DMS53 (cell line): ENCODE measurements around the gene FCAR.
"Not testable (repeated sequence)": the region's sequence is repeated elsewhere in the genome, so short reads cannot be mapped to it uniquely, and the experiment has no call there.

ENCODE experiments used
- DNase-seq: peaks from one replicate; lab custom pipeline; 2025; lab: John Stamatoyannopoulos, UW

Gene FCAR

DNA sequence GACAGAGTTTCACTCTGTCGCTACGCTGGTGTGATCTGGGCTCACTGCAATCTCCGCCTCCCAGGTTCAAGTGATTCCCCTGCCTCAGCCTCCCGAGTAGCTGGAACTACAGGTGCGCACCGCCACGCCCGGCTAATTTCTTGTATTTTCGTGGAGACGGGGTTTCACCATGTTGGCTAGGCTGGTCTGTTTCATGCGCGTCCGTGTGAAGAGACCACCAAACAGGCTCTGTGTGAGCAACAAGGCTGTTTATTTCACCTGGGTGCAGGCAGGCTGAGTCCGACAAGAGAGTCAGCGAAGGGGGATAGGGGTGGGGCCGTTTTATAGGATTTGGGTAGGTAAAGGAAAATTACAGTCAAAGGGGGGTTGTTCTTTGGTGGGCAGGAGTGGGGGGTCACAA lies 20.1 kb downstream of the FCAR start:
- not testable (repeated sequence) for DNase-seq

DNA sequence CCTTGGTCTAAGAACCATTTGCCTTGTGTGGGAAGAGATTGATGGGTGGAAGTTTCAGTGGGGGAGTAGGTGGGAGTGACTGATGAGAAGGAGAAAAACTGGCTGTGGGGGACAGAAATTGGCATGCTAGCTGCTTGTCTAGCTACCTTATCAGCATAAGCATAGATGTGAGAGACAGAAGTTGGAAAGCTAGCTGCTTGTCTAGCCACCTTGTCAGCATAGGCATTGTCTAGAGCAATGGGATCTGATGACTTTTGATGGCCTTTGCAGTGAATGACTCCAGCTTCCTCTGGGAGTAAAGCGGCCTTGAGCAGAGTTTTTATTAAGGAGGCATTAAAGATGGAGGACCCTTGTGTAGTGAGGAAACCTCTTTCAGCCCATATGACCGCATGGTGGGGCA lies 22.0 kb downstream of the FCAR start:
- DNase-seq, result no peak

DNA sequence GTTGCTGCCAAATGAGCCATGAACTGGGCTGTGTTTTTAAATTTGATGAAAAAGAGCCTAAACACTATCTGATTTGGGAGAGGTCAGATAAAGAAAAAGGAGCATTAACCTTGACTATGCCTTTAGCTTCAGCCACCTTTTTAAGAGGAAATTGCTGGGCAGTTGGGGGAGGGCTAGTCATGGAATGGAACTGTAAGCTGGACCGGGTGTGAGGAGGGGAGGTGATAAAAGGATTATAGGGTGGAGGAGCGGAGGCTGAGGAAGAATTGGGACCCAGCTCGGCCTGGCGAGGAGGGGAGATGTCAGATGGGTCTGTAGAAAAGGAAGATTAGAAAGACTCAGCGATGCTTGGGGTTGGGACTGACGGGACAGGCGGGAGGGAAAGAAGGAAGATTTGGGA lies 24.6 kb downstream of the FCAR start:
- DNase-seq, result not testable (repeated sequence)

DNA sequence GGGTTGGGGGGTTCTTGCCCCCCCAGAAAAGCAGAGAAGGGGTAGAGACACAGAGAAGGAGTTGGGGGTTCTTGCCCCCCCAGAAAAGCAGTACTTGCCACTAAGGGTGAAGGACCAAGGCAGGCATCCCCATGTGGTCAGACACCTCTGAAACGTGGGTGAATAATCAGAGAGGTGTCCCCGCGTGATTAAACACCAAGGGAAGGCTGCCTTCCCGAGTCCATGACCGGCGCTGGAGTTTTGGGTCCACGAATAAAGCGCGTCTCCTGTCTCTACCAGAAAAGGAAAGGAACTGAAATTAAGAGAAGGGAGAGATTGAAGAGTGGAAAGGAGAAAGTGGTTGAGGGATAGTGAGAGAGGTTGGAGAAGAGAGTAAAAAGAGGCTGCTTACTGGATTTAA lies 25.6 kb downstream of the FCAR start:
- DNase-seq, result not testable (repeated sequence)

DNA sequence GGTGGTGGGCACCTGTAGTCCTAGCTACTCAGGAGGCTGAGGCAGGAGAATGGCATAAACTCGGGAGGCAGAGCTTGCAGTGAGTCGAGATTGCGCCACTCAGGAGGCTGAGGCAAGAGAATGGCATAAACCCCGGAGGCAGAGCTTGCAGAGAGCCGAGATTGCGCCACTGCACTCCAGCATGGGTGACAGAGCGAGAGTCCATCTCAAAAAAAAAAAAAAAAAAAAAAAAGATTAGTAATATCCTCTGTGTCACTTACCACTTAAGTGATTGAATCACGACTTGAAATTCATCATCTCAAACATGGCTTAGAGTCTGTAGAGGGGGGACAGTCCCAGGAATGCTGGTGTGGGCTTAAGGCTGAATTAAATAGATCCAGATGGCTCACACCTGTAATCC lies 27.1 kb downstream of the FCAR start:
- DNase-seq, result not testable (repeated sequence)

DNA sequence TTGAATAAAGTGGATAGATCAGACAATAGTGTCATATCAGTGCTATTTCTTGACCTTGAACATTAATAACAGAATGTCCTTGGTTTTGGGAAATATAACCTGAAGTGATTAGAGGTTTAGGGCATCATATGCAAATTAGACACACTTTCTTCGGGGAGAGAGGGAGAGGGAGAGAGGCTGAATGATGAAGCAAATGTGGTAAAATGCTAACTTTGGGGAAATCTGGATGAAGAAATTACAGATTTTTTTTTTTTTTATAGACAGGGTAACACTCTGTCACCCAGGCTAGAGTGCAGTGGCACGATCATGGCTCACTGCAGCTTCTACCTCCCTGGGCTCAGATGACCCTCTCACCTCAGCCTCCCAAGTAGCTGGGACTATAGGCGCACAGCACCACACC lies 28.0 kb downstream of the FCAR start:
- DNase-seq, result no peak

DNA sequence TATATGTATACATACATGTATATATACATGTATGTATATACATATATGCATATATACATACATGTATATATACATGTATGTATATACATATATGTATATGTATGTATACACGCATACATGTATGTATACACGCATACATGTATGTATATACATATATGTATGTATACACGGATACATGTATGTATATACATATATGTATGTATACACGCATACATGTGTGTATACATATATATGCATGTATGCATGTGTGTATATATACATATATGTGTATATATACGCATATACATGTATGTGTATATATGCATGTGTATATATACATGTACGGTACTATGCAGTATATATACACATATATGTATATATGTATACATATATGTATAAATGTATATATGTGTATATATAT lies 29.3 kb downstream of the FCAR start:
- DNase-seq, result no peak

DNA sequence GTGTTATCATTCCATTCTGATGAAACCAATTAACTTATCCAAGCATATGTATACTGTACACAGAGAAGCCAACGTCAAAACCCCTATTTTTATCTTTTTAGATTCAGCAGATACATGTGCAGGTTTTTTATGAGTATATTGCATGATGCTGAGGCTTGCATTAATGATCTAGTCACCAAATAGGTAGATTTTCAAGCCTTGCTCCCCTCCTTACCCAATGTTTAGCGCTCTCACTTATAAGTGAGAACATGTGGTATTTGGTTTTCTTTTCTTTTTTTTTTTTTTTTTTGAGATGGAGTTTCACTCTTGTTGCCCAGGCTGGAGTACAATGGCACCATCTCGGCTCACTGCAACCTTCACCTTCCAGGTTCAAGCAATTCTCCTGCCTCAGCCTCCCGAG lies 30.2 kb downstream of the FCAR start:
- not testable (repeated sequence) for DNase-seq

DNA sequence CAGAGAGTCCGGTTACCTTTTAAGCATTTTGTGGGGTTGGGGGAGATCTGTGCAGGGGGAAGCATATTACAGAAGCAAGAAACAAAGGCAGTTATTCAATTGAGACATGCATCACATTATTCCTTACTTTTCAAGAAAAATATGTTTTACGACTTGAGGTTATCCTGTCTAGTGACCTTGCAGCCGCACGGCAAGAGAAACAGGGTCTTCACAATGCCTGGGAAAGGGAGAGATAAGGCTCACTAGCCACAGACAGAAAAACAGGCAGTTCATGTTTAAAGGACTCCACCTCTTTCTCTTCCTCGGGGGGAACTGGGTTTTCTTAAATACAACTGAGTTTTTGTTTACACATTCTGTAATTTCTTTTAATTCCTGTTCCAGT lies 31.4 kb downstream of the FCAR start:
- DNase-seq, result no peak

DNA sequence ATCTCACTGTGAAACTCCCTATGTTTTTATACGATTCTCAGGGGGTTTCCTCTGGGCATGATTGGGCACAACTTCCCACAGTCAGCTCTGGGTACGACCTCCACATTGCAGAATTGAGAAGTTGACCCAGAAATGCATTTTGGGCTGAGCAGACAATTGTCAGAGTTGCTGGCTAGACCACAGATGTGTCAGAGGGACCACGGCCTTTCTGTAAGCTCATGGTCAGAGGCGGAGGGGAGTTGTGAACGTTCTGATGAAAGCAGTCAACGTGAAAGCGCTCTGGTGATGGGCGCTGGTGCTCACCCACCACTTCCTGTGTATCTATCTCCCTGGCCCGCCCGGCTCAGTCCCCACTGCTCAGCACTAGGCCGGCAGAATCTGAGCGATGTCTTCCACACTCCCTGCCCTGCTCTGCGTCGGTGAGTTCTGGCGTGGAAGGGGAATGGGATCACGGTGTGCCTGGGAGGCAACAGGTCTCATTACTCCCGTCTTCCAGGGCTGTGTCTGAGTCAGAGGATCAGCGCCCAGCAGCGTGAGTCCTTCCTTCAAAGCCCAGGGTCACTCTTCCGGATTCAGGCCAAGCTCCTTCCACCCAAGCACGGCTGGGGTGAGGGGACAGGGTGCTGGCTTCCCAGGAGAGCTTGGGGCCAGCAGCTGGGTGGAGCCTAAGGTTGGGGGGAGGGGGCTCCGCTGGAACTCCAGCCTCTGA lies 31.9 kb downstream of the FCAR start, which contains the start of gene NCR1:
NCR1 (plus strand) TSS at position 346 of the 709 bp plus-strand sequence; CDS start at position 386, 40 bp downstream.
- no peak for DNase-seq

DNA sequence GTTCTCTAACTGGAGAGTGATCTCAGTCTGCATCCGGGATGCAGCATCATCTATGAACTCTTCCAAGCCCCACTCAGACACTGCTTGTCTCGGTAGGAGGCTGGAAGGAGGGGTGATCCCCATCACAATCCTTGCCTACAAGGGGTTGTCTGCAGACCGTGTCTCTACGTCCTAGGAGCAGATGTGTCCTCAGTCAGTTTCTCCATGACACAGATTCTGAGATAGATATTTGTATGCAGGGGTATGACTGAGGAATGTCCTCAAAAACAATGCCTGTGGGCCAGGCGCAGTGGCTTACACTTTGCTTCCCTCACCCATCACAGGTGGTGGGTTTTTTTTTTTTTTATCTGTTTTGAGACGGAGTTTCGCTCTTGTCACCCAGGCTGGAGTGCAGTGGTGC lies 32.8 kb downstream of the FCAR start:
- DNase-seq, result no peak

DNA sequence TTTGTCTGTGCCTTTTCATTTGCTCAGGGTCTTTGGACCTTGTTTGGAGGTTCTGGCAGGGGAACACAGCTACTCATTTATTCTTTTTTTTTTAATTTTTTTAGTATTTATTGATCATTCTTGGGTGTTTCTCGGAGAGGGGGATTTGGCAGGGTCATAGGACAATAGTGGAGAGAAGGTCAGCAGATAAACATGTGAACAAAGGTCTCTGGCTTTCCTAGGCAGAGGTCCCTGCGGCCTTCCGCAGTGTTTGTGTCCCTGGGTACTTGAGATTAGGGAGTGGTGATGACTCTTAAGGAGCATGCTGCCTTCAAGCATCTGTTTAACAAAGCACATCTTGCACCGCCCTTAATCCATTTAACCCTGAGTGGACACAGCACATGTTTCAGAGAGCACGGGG lies 33.9 kb downstream of the FCAR start:
- not testable (repeated sequence) for DNase-seq

DNA sequence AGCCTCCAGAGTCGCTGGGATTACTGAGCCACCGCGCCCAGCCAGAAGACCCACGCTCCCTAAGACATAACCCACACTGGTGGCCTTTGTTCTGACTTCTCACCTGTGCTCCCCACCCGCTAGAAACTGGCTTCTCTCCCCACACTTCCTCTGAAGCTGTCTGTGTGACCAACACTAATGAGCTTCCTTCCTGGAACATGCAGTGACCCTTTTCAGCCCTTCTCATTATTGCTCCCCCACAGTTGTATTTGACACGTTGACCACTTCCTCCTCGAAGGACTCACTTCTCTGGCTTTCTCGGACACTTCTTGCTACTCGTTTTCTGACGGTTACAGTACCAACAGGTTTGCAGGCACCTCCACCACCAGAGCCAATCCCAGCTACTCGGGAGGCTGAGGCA lies 42.8 kb downstream of the FCAR start:
- DNase-seq, result no peak

DNA sequence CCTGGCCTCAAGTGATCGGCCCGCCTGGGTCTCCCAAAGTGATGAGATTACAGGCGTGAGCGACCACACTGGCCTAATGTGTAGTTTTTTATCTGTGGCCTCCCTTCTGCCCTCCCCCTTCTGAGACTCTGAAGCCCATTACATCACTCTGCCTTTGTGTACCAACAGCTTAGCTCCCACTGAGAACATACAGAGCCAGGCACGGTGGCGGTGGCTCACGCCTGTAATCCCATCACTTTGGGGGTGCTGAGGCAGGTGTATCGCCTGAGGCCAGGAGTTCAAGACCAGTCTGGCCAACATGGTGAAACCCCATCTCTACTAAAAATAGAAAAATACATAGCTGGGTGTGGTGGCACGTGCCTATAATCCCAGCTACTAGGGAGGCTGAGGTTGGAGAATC lies 44.5 kb downstream of the FCAR start:
- no peak for DNase-seq

DNA sequence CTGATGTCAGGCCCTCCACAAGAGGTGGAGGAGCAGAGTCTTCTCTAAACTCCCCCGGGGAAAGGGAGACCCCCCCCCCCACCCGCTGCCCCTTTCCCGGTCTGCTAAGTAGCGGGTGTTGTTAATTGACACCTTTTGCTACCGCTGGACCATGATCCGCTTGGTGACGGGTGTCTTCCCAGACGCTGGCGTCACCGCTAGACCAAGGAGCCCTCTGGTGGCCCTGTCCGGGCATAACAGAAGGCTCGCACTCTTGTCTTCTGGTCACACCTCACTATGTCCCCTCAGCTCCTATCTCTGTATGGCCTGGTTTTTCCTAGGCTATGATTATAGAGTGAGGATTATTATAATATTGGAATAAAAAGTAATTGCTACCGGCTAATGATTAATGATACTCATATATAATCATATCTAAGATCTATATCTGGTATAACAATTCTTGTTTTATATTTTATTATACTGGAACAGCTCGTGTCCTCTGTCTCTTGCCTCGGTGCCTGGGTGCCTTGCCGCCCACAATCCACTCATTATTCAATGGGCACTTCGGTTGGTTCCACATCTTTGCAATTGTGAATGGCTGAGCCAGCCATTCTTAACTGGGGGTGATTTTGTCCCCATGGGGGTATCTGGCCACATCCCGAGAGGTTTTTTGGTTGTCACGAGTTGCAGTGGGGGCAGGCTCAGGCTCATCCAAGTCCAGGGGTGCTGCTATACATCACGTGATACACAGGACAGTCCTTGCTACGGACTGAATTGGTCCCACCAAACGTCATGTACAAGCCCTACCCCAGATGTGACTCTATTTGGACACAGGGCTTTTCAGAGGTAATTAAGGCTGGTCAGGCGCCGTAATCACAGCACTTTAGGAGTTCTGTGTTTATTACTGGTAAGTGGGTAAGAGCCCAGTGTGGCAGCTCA lies 45.9 kb downstream of the FCAR start:
- DNase-seq, result peak; percentile 21

DNA sequence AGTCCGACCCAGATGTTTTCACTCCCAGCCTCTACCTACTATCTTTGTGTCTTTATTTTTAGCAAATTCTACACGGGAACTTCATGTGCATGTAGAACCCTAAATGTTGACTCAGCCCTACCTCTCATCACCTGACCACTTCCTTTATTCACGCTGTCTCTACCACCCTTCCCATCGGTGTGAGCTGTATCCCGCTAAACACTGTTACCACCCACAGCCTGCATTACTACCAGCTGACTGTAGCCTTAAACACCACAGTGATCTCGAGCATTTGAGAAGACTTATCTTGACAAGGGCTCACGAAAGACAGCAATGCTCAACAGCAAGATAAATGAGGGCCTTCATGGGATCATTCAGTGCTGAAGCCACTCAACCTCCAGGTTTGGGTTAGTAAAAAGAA lies 47.0 kb downstream of the FCAR start:
- no peak for DNase-seq

DNA sequence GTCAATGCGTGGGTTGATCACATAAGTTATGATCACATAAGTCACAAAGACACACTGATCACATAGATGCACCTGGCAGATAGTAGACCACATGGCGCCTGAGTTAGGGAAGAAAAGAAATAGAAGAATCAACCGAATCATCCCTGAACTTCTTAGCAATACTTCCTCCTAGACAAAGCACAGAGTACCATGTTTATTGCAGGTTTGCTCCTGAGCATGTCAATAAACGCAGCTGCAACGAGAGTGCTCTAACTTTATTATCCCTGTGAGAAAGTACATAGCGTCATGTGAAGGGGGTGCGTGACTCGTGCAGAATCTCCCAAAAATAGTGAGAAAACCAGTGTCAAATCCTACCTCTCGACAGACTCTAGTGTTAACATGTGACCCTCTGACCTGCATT lies 49.2 kb downstream of the FCAR start:
- no peak for DNase-seq

DNA sequence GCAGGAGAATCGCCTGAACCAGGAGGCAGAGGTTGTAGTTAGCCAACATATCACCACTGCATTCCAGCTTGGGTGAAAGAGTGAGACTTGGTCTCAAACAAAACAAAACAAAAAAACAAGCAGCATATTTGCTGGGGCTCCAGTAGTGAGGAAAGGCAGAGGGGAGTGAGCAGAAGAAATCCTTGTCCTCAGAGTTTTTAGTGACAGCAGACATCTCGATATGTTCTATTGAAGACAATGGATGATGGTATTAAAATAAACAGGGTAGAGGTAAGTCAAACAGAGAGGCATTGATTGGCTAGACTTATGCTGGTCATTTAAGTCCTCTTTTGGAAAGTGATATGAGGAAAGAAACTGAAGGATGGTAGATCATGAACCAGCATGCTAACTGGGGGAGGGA lies 54.3 kb downstream of the FCAR start:
- DNase-seq, result peak; percentile 50

DNA sequence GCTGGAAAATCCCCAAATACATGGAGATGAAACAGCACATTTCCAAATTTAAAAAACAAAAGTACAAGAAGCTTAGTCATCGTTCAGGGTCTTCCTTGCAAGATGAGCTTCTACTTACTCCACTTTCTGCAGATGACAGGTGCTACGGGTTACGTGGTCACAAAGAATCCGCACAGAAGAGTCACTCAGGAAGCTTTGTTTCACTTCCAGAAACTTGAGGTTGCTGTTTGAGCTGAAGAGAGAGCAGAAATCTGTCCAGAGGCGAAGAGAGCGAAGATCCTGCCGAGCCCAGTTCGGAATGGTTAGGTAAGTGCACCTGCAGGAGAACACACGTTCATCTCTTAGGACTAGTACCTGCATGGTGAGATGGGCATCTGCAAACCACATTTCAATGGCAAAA lies 63.9 kb downstream of the FCAR start:
- no peak for DNase-seq

DNA sequence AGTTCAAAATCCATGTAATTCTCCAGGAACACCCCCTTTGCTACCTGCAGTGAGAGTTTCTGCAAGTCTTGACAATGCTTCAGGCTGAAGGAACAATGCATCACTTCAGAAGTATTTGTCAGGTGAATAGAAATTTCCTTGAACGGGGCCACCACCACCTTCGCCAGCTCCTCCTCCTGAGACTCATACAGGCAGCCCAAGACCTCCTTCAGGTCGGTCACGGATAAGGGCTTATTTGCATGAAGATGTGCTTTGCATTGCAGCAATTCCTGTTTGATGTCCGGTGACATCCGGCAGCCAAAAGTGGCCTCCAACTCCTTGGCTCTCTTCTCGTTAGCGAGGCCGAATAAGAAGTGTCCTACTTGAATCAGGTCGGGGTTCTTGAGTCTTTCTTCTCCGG lies 64.9 kb downstream of the FCAR start:
- DNase-seq, result no peak

DNA sequence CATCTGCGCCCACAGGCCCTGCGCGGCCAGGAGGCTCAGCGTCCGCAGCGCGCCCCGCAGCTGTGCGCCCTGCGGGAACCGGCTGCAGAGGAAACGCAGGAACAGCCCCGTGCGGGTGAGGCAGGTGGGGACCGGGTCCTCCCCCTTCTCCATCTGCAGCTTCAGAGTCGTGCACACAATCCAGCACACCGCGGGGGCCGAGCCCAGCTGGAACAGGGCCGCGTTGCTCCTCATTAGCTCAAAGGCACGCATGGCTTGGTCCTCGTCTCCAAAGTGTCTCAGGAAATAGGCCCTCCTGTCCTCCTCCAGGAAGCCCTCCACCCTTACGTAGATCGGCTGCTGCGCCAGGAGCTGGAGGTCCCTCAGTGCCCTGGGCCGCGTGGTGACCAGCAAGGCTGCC lies 65.5 kb downstream of the FCAR start:
- not testable (repeated sequence) for DNase-seq
